Measurements from ENCODE around the gene HOXB8.

Gene HOXB8

DNA sequence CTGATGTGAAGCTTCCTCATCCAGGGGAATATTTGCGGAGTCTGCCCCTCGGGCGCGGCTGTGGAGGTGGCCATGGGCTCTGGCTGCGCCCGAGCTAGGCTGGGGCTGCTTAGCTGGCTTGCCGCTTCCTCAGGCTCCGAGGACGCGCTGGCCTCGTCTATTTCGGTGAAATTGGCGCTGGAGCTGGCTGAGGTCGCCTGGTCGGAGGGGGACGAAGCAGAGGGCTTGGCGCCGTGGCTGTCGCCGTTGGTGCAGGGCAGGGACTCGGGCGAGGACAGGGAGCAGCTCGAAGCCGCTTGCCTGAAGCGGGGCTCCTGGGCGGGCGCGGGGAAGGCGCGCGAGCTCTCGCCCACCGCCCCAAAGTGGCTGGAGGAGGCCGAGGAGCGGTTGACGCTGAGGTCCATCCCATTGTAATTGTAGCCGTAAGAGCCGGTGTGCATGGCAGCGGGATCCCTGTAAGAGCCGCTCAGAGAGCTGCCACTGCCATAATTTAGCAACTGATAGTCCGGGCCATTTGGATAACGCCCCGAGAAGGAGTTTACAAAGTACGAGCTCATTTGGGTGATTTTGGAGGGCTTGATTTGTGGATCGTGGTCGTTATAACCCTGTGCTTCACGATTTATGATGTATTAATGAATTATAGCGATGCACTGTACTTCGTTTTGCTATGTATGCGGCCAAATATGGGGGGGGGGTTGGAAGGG, 21.8 kb downstream of the HOXB8 start, which contains the start of gene HOXB5:
HOXB5 (minus strand) TSS at position 654 of the 704 bp plus-strand sequence; CDS start at position 557, 97 bp downstream.
- H3K4me3 ChIP-seq (ENCODE audit: control insufficient read depth, low read depth, low read length): peak within 1 kb of the TSS; percentile 46
- TF ChIP-seq CTCF (conservative IDR thresholded peaks at IDR 0.05; ENCODE audit: control insufficient read depth, insufficient read depth, low read depth, low read length): no peak
- no peak for DNase-seq (ENCODE audit: low read depth)

GRCh38 chr17:48592577-48592976, 22.5 kb downstream of the HOXB8 start:
- DNase-seq (ENCODE audit: low read depth): no peak
- peak overlapping the region; percentile 46 for H3K4me3 ChIP-seq (ENCODE audit: control insufficient read depth, low read depth, low read length)
- no peak for TF ChIP-seq CTCF (conservative IDR thresholded peaks at IDR 0.05; ENCODE audit: control insufficient read depth, insufficient read depth, low read depth, low read length)

- no peak for TF ChIP-seq CTCF (conservative IDR thresholded peaks at IDR 0.05; ENCODE audit: control insufficient read depth, insufficient read depth, low read depth, low read length)
- H3K4me3 ChIP-seq (ENCODE audit: control insufficient read depth, low read depth, low read length): peak overlapping the region; percentile 46
- DNase-seq (ENCODE audit: low read depth): no peak
Measured at GRCh38 chr17:48592057-48592514, 23.0 kb downstream of the HOXB8 start.

GRCh38 chr17:48591255-48592056, 23.6 kb downstream of the HOXB8 start:
- TF ChIP-seq CTCF (conservative IDR thresholded peaks at IDR 0.05; ENCODE audit: control insufficient read depth, insufficient read depth, low read depth, low read length): no peak
- H3K4me3 ChIP-seq (ENCODE audit: control insufficient read depth, low read depth, low read length): peak overlapping the region; percentile 46
- DNase-seq (ENCODE audit: low read depth): no peak

DNA sequence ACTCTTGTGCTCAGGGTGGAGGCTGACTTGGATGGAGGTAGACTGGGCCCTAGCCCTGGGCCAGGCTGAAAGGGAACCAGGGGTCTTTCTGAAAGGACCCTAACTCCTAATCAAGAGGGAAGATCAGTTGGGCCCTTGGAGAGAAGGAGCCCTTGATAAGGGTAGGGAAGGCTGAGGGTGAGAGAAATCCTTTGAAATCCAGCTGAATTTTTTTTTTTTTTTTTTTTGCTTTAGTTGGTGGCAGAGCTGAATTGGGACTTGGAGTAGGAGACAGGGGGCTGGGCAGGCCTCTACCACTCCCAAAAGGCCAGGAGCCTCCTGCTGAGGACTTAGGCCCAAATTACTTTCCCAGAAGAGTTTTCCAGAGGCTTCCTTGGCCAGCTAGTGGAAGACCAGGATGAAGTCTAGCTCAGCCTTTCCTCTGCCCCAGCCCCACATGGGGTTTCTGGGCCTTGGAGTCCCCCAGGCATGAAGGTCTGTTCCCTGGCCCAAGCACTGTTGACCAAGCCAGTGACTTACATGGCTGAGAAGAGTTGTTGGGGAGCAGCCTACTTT, 24.4 kb downstream of the HOXB8 start:
- TF ChIP-seq CTCF (conservative IDR thresholded peaks at IDR 0.05; ENCODE audit: control insufficient read depth, insufficient read depth, low read depth, low read length): no peak
- no peak for DNase-seq (ENCODE audit: low read depth)
- no peak overlapping the region for H3K4me3 ChIP-seq (ENCODE audit: control insufficient read depth, low read depth, low read length)

- peak within 1 kb of the TSS; percentile 15 for H3K4me3 ChIP-seq (ENCODE audit: control insufficient read depth, low read depth, low read length)
- TF ChIP-seq CTCF (conservative IDR thresholded peaks at IDR 0.05; ENCODE audit: control insufficient read depth, insufficient read depth, low read depth, low read length): no peak
Measured at GRCh38 chr17:48589831-48590606, 25.1 kb downstream of the HOXB8 start, which contains the start of gene HOXB3. Gene HOXB3 (minus strand): TSS chr17:48590241. CDS start chr17:48552474, 37,767 bp downstream.

More at GRCh38 chr17:48589831-48590606, 25.1 kb downstream of the HOXB8 start, which contains the start of gene HOXB3:
- no peak for DNase-seq (ENCODE audit: low read depth)

Data from fibroblast of mammary gland (primary cell).